Natural killer cell (primary cell): Measurements from ENCODE around the gene FFAR4. TPM values are rescaled to one million over a fixed set of nuclear protein-coding genes. Genes with fewer than 3 reads are reported as not detected.

Source experiments
- ATAC-seq, 3 donors: fragments of 150-1000 bp in 2 of 3; fragments of 200-7000 bp in 1 of 3; cut with Tn5 transposase; 1 replicate in 1 of 3; 2 replicates in 2 of 3; pipeline ENCODE4 v1.10.0; 2021; ENCODE audit warnings: mild to moderate bottlenecking in 2 of 3, moderate library complexity in 2 of 3
- DNase-seq, 2 donors: peaks; one replicate each; pipeline versions ENCODE4 v3.0.0 to v3.0.0-alpha.2; 2013 to 2021; ENCODE audit warnings: mixed read lengths in 1 of 2
- H3K27ac ChIP-seq: one replicate; pipeline ENCODE4 v1.5.1; 2013; ENCODE audit warnings: mild to moderate bottlenecking, low read length
- H3K27me3 ChIP-seq: one replicate; pipeline ENCODE4 v1.6.1; 2013; ENCODE audit warnings: low read length; ENCODE audit not compliant: control insufficient read depth, insufficient read depth
- H3K36me3 ChIP-seq: one replicate; pipeline ENCODE4 v1.6.1; 2013; ENCODE audit warnings: low read length; ENCODE audit not compliant: control insufficient read depth, insufficient read depth
- H3K4me1 ChIP-seq: one replicate; pipeline ENCODE4 v1.6.1; 2013; ENCODE audit warnings: low read length; ENCODE audit not compliant: control insufficient read depth, insufficient read depth
- H3K4me3 ChIP-seq: one replicate; pipeline ENCODE4 v1.5.1; 2013; ENCODE audit warnings: low read length
- H3K9me3 ChIP-seq: one replicate; pipeline ENCODE4 v1.6.1; 2013; ENCODE audit warnings: low read length; ENCODE audit not compliant: control insufficient read depth, insufficient read depth
- H3K27ac Mint-ChIP-seq, 2 donors: one replicate each; pipeline ENCODE4 v1.8.0; 2022; ENCODE audit warnings: mild to moderate bottlenecking in 2 of 2, mixed read lengths in 2 of 2, moderate library complexity in 1 of 2
- H3K27me3 Mint-ChIP-seq, 2 donors: one replicate each; pipeline ENCODE4 v1.8.0; 2022; ENCODE audit warnings: low read depth in 2 of 2, mixed read lengths in 2 of 2
- H3K36me3 Mint-ChIP-seq: one replicate; pipeline ENCODE4 v1.8.0; 2022; ENCODE audit warnings: mixed read lengths
- H3K4me1 Mint-ChIP-seq, 2 donors: one replicate each; pipeline ENCODE4 v1.8.0; 2022; ENCODE audit warnings: mixed read lengths in 2 of 2
- H3K4me3 Mint-ChIP-seq: one replicate; pipeline ENCODE4 v1.8.0; 2022; ENCODE audit warnings: mild to moderate bottlenecking, moderate library complexity, mixed read lengths
- H3K9me3 Mint-ChIP-seq, 2 donors: one replicate each; pipeline ENCODE4 v1.8.0; 2022; ENCODE audit warnings: mixed read lengths in 2 of 2
- CTCF ChIP-seq: fragments of 200-600 bp; IDR thresholded peaks from one replicate; pipeline ENCODE4 v1.8.0; 2022; ENCODE audit warnings: antibody characterized with exemption
- WGBS: methylation state at CpG from one replicate; pipeline ENCODE4 v1.1.7; 2013; ENCODE audit warnings: missing lambda C conversion rate; ENCODE audit not compliant: insufficient coverage; 5-methylcytosine and 5-hydroxymethylcytosine counted together
- intact Hi-C: fragments of 100-400 bp; cut with micrococcal nuclease; formaldehyde crosslinking; loops from one replicate; pipeline ENCODE4 v1.14.2; 2022
- total RNA-seq, 4 donors: library from RNA; stranded (reverse); fragments of 120-200 nt in 1 of 4; gene quantifications; one replicate each; pipeline versions ENCODE4 v1.2.3 to v1.2.4, GENCODE V29; 2013 to 2022

The FFAR4 gene
- total RNA-seq, 3 donors from 2014 or later (not counting 1 experiment from before 2014, with no cell fraction given), result not detected

DNA sequence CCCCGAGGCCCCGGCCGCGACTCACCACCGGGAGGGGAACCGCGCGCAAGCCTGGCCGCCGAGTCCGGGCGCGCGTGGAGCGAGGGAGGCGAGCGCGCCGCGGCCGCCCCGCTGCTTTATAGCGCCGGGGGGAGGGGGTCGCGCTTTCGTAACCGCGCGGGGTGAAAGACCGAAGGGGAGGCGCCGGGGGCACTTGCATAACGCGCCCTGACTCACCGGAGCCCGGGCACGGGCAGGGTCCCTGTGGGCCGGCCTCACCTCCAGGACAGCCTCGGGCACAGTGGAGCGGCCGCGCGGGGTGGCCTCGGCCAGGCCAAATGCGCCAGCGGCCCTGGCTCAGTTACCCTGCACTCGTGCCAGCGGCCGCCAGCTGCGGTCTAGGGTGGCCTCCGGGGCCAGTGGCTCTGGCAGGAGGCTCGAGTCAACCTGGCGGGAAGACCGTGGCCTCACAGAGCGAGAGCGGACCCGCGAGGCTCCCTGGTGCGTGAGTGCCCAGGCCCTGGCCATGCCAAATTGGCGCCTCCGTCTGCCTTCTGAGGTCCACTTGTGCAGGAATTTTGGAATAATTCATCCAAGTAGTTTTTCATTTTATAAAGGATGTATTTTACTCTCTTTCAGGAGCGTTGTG lies 34.8 kb downstream of the FFAR4 start, which contains the start of gene RBP4:
Gene RBP4 (minus strand): TSS at position 90 of the 628 bp plus-strand sequence. CDS start 207 bp downstream, outside the sequence.
- Histone ChIP-seq H3K9me3 (no peaks in the 10 kb centered on the region), H3K27me3 (peaks cover 13% of the 10 kb centered on the region), H3K4me3 (no peak within 1 kb of the TSS), H3K27ac (no peak within 1 kb of the TSS), H3K36me3 (no peaks in the 10 kb centered on the region), H3K4me1 (no peaks in the 10 kb centered on the region)
- H3K27ac Mint-ChIP-seq, result no peak within 1 kb of the TSS
- intact Hi-C loops, result no loop called here
- no peak for ATAC-seq
- 4% methylated on average over 62 of the region's 63 CpGs for WGBS
- H3K4me3 Mint-ChIP-seq, result no peak within 1 kb of the TSS
- H3K27me3 Mint-ChIP-seq, result peaks cover 26 to 29% of the 10 kb centered on the region in 2 donors
- no peaks in the 10 kb centered on the region for H3K4me1 Mint-ChIP-seq
- no peak for DNase-seq
- no peak for TF ChIP-seq CTCF
- H3K36me3 Mint-ChIP-seq, result no peaks in the 10 kb centered on the region
- no peaks in the 10 kb centered on the region for H3K9me3 Mint-ChIP-seq

GRCh38 chr10:93601774-93602162 lies 35.3 kb downstream of the FFAR4 start:
- ATAC-seq (no peak), DNase-seq (no peak)
- H3K27ac ChIP-seq, result no peak overlapping the region
- intact Hi-C loops, result no loop called here
- Mint-ChIP-seq H3K9me3 (no peaks in the 10 kb centered on the region), H3K4me3 (no peak overlapping the region), H3K4me1 (no peaks in the 10 kb centered on the region), H3K27ac (no peak overlapping the region), H3K36me3 (no peaks in the 10 kb centered on the region), H3K27me3 (peaks cover 27 to 33% of the 10 kb centered on the region in 2 donors)
- no peak overlapping the region for H3K4me3 ChIP-seq
- peaks cover 13% of the 10 kb centered on the region for H3K27me3 ChIP-seq
- no peaks in the 10 kb centered on the region for H3K4me1 ChIP-seq
- TF ChIP-seq CTCF, result no peak
- no peaks in the 10 kb centered on the region for H3K9me3 ChIP-seq
- H3K36me3 ChIP-seq, result no peaks in the 10 kb centered on the region
- WGBS, result 1% methylated on average over 5 of the region's 7 CpGs

DNA sequence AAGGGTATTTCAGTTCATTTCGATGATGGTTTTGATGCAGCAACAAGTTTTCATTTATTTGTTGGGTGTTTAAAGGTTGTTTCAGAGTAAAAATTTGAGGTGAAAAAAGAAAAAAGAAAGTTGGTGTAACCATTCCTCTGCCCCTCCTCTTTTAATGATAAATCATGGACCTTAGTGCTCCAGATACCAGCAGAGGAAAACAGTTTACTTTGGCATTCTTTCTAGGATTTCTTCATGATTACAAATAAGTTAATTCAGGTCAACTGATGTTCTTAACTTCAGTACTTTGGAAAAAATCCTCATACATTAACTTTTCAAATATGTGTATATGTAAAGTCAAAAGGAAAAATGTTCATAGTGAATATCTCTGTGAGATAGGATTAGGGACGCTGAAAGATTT lies 36.6 kb downstream of the FFAR4 start:
- Mint-ChIP-seq H3K4me1 (no peaks in the 10 kb centered on the region), H3K27me3 (peaks cover 27 to 33% of the 10 kb centered on the region in 2 donors), H3K4me3 (no peak overlapping the region), H3K36me3 (no peaks in the 10 kb centered on the region), H3K9me3 (no peaks in the 10 kb centered on the region), H3K27ac (no peak overlapping the region)
- H3K36me3 ChIP-seq, result no peaks in the 10 kb centered on the region
- H3K27me3 ChIP-seq, result peaks cover 13% of the 10 kb centered on the region
- ATAC-seq, result no peak
- no peaks in the 10 kb centered on the region for H3K9me3 ChIP-seq
- intact Hi-C loops, result no loop called here
- no peak overlapping the region for H3K27ac ChIP-seq
- no peak overlapping the region for H3K4me3 ChIP-seq
- no peak for DNase-seq
- WGBS, result 100% methylated on average over 2 of the region's 2 CpGs
- TF ChIP-seq CTCF, result no peak
- H3K4me1 ChIP-seq, result no peaks in the 10 kb centered on the region

GRCh38 chr10:93604146-93604545 lies 37.7 kb downstream of the FFAR4 start:
- H3K4me3 ChIP-seq, result no peak overlapping the region
- WGBS, result 0% methylated on average over 2 of the region's 2 CpGs
- H3K4me3 Mint-ChIP-seq, result no peak overlapping the region
- no peak overlapping the region for H3K27ac ChIP-seq
- no peaks in the 10 kb centered on the region for H3K36me3 ChIP-seq
- H3K36me3 Mint-ChIP-seq, result no peaks in the 10 kb centered on the region
- no peaks in the 10 kb centered on the region for H3K9me3 Mint-ChIP-seq
- no peak for TF ChIP-seq CTCF
- intact Hi-C loops, result no loop called here
- no peak for ATAC-seq
- H3K9me3 ChIP-seq, result no peaks in the 10 kb centered on the region
- no peak overlapping the region for H3K27ac Mint-ChIP-seq
- no peaks in the 10 kb centered on the region for H3K4me1 Mint-ChIP-seq
- DNase-seq, result no peak
- peaks cover 13% of the 10 kb centered on the region for H3K27me3 ChIP-seq
- peaks cover 31 to 33% of the 10 kb centered on the region in 2 donors for H3K27me3 Mint-ChIP-seq
- H3K4me1 ChIP-seq, result no peaks in the 10 kb centered on the region
